ENCODE results near the gene C6orf89. TPM values are rescaled to one million over a fixed set of nuclear protein-coding genes. Genes with fewer than 3 reads are reported as not detected.
"Not testable (repeated sequence)": the region's sequence is repeated elsewhere in the genome, so short reads cannot be mapped to it uniquely, and the experiment has no call there.

C6orf89 gene
- total RNA-seq, 4 donors from 2014 or later = 58.2 to 89.6 (median 68.9) TPM

GRCh38 chr6:36940027-36940426 is 54.3 kb downstream of the C6orf89 start:
- TF ChIP-seq CTCF (IDR thresholded peaks at IDR 0.05) (no peak), POLR2A (IDR thresholded peaks at IDR 0.05) (no peak)
- H3K4me1 ChIP-seq = no peaks in the 10 kb centered on the region
- no peak for DNase-seq
- no peaks in the 10 kb centered on the region for H3K27me3 ChIP-seq
- WGBS, 2 donors = 93 to 95% methylated on average over 10 of the region's 10 CpGs
- intact Hi-C loops (cut with DNase I) = no loop called here
- H3K36me3 ChIP-seq = no peaks in the 10 kb centered on the region
- H3K9me3 ChIP-seq = no peaks in the 10 kb centered on the region
- H3K27ac ChIP-seq = no peak overlapping the region
- H3K4me3 ChIP-seq (replicated peaks in 1 of 3) = no peak overlapping the region

- intact Hi-C loops (cut with DNase I); H3K27ac ChIP-seq; DNase-seq; H3K4me1 ChIP-seq; H3K36me3 ChIP-seq; H3K27me3 ChIP-seq; H3K9me3 ChIP-seq; H3K4me3 ChIP-seq (replicated peaks in 1 of 3): not testable (repeated sequence)
- 95% methylated on average over 5 to 7 of the region's 40 CpGs for WGBS, 2 donors
Observed at GRCh38 chr6:36941561-36941960, 55.8 kb downstream of the C6orf89 start.

GRCh38 chr6:36942329-36942728 is 56.6 kb downstream of the C6orf89 start:
- H3K4me3 ChIP-seq (replicated peaks in 1 of 3); H3K9me3 ChIP-seq; H3K4me1 ChIP-seq; H3K27ac ChIP-seq; H3K27me3 ChIP-seq; DNase-seq; intact Hi-C loops (cut with DNase I); H3K36me3 ChIP-seq: not testable (repeated sequence)
- WGBS, 2 donors = 62 to 81% methylated on average over 2 of the region's 2 CpGs

GRCh38 chr6:36944650-36945049 is 58.9 kb downstream of the C6orf89 start:
- no peak for DNase-seq
- Histone ChIP-seq H3K27ac (no peak overlapping the region), H3K36me3 (no peaks in the 10 kb centered on the region), H3K27me3 (no peaks in the 10 kb centered on the region), H3K4me1 (peaks cover 0 to 9% of the 10 kb centered on the region in 2 donors), H3K9me3 (no peaks in the 10 kb centered on the region), H3K4me3 (replicated peaks in 1 of 3) (no peak overlapping the region)
- intact Hi-C loops (cut with DNase I) = no loop called here
- WGBS, 2 donors = 59 to 66% methylated on average over 5 of the region's 5 CpGs
- TF ChIP-seq CTCF (IDR thresholded peaks at IDR 0.05) = no peak
- no peak for TF ChIP-seq POLR2A (IDR thresholded peaks at IDR 0.05)

GRCh38 chr6:36945301-36945700 is 59.5 kb downstream of the C6orf89 start:
- intact Hi-C loops (cut with DNase I) = no loop called here
- H3K4me3 ChIP-seq (replicated peaks in 1 of 3) = no peak overlapping the region
- H3K4me1 ChIP-seq = peaks cover 0 to 9% of the 10 kb centered on the region in 2 donors
- H3K27me3 ChIP-seq = no peaks in the 10 kb centered on the region
- H3K36me3 ChIP-seq = no peaks in the 10 kb centered on the region
- TF ChIP-seq CTCF (IDR thresholded peaks at IDR 0.05) (no peak), POLR2A (IDR thresholded peaks at IDR 0.05) (no peak)
- no peak overlapping the region for H3K27ac ChIP-seq
- no peaks in the 10 kb centered on the region for H3K9me3 ChIP-seq
- 36 to 94% methylated on average over 4 of the region's 4 CpGs for WGBS, 2 donors
- DNase-seq = no peak

- intact Hi-C loops (cut with DNase I) = no loop called here
- Histone ChIP-seq H3K36me3 (no peaks in the 10 kb centered on the region), H3K4me1 (peaks cover 0 to 9% of the 10 kb centered on the region in 2 donors), H3K9me3 (no peaks in the 10 kb centered on the region), H3K27ac (no peak overlapping the region), H3K27me3 (no peaks in the 10 kb centered on the region), H3K4me3 (replicated peaks in 1 of 3) (no peak overlapping the region)
- TF ChIP-seq POLR2A (IDR thresholded peaks at IDR 0.05) (no peak), CTCF (IDR thresholded peaks at IDR 0.05) (no peak)
- no peak for DNase-seq
- 73 to 79% methylated on average over 4 of the region's 4 CpGs for WGBS, 2 donors
Observed at GRCh38 chr6:36946526-36946925, 60.8 kb downstream of the C6orf89 start.

All from thyroid gland (tissue), 4 donors.